Glomerular endothelial cell (primary cell): ENCODE data around the gene NDUFAF2. TPM values are rescaled to one million over a fixed set of nuclear protein-coding genes. Genes with fewer than 3 reads are reported as not detected.

Experiments
- DNase-seq: peaks from one replicate; pipeline ENCODE4 v3.0.0-alpha.2; 2011; ENCODE audit warnings: low read depth, low spot score; ENCODE audit errors: extremely low read depth
- total RNA-seq: library from RNA; depleted of rRNA; stranded (reverse); fragments of >200 nt; gene quantifications from 2 replicates; pipeline ENCODE4 v1.2.3, GENCODE V29; 2015

NDUFAF2 gene
- total RNA-seq, 1 donor from 2014 or later, result 22.3 TPM

GRCh38 chr5:61100437-61100836 is 155.4 kb downstream of the NDUFAF2 start:
- peak; percentile 67 for DNase-seq

GRCh38 chr5:61114441-61114840 is 169.4 kb downstream of the NDUFAF2 start:
- DNase-seq, result no peak

GRCh38 chr5:61115968-61116367 is 171.0 kb downstream of the NDUFAF2 start:
- no peak for DNase-seq

GRCh38 chr5:61119066-61119465 is 174.1 kb downstream of the NDUFAF2 start:
- no peak for DNase-seq

GRCh38 chr5:61120534-61120933 is 175.5 kb downstream of the NDUFAF2 start:
- DNase-seq, result no peak

GRCh38 chr5:61123145-61123544 is 178.1 kb downstream of the NDUFAF2 start:
- DNase-seq, result no peak

- no peak for DNase-seq
Measured at GRCh38 chr5:61130289-61130688, 185.3 kb downstream of the NDUFAF2 start.

- no peak for DNase-seq
Measured at GRCh38 chr5:61132559-61132958, 187.6 kb downstream of the NDUFAF2 start.

GRCh38 chr5:61137835-61138234 is 192.8 kb downstream of the NDUFAF2 start:
- DNase-seq, result no peak

GRCh38 chr5:61139094-61139873 is 194.3 kb downstream of the NDUFAF2 start:
- DNase-seq, result no peak

- no peak for DNase-seq
Measured at GRCh38 chr5:61139931-61140330, 194.9 kb downstream of the NDUFAF2 start.

GRCh38 chr5:61141801-61142200 is 196.8 kb downstream of the NDUFAF2 start:
- DNase-seq, result no peak

- no peak for DNase-seq
Measured at GRCh38 chr5:61142391-61142790, 197.4 kb downstream of the NDUFAF2 start.

- no peak for DNase-seq
Measured at GRCh38 chr5:61142811-61143210, 197.8 kb downstream of the NDUFAF2 start.

- no peak for DNase-seq
Measured at GRCh38 chr5:61148515-61148914, 203.5 kb downstream of the NDUFAF2 start.

GRCh38 chr5:61151893-61152292 is 206.9 kb downstream of the NDUFAF2 start:
- DNase-seq, result no peak

- no peak for DNase-seq
Measured at GRCh38 chr5:61159070-61159469, 214.1 kb downstream of the NDUFAF2 start.

GRCh38 chr5:61159836-61160235 is 214.8 kb downstream of the NDUFAF2 start:
- no peak for DNase-seq

- no peak for DNase-seq
Measured at GRCh38 chr5:61160497-61160896, 215.5 kb downstream of the NDUFAF2 start.

GRCh38 chr5:61162010-61162831 is 217.2 kb downstream of the NDUFAF2 start, which contains the start of gene SMIM15:
Gene SMIM15, minus strand, starts transcription at chr5:61162468. Its CDS starts 2,297 bp downstream, at chr5:61160171.
- DNase-seq, result no peak

- no peak for DNase-seq
Measured at GRCh38 chr5:61162832-61163567, 218.0 kb downstream of the NDUFAF2 start.
